HL-60 (cell line): Measurements from ENCODE around the gene CPAMD8.

Experiments used
- GABPA ChIP-seq: IDR thresholded peaks from 2 replicates; pipeline ENCODE4 v1.6.1; 2012; ENCODE audit warnings: low read depth
- POLR2AphosphoS5 ChIP-seq: IDR thresholded peaks from 2 replicates; pipeline ENCODE4 v1.6.1; 2012; ENCODE audit warnings: low read depth
- SPI1 ChIP-seq: IDR thresholded peaks from 2 replicates; pipeline ENCODE4 v1.6.1; 2012; ENCODE audit warnings: low read depth, mild to moderate bottlenecking, borderline replicate concordance
- TF ChIP-seq, protein P1 (sequence below): IDR thresholded peaks from one replicate; pipeline ENCODE4 v1.5.1; 2011; ENCODE audit warnings: low read length, control low read depth, inconsistent platforms; ENCODE audit not compliant: insufficient read depth
- TF ChIP-seq, protein P2 (sequence below): IDR thresholded peaks from 2 replicates; pipeline ENCODE4 v1.6.1; 2012; ENCODE audit warnings: low read depth; ENCODE audit not compliant: insufficient replicate concordance

DNA sequence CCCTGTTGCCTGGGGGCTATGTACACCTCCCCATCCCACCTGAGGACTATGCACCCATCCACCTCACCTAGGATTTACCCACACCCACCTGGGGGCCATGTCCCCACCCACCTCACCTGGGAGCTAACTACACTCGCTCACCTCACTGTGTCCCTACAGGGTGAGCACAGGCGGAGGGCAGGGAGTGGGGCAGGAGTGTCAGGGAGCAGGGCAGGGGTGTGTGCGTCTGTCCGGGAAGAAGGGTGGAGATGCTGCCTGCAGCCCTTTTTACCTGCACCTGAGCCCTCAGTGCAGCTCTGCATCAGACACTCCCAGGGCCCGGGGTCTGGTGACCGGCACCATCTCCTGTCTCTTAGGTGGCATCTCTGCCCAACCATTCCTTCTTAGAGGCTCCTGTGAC, 10.6 kb upstream of the CPAMD8 start:
- TF ChIP-seq, protein P1, sequence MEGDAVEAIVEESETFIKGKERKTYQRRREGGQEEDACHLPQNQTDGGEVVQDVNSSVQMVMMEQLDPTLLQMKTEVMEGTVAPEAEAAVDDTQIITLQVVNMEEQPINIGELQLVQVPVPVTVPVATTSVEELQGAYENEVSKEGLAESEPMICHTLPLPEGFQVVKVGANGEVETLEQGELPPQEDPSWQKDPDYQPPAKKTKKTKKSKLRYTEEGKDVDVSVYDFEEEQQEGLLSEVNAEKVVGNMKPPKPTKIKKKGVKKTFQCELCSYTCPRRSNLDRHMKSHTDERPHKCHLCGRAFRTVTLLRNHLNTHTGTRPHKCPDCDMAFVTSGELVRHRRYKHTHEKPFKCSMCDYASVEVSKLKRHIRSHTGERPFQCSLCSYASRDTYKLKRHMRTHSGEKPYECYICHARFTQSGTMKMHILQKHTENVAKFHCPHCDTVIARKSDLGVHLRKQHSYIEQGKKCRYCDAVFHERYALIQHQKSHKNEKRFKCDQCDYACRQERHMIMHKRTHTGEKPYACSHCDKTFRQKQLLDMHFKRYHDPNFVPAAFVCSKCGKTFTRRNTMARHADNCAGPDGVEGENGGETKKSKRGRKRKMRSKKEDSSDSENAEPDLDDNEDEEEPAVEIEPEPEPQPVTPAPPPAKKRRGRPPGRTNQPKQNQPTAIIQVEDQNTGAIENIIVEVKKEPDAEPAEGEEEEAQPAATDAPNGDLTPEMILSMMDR = no peak
- TF ChIP-seq POLR2AphosphoS5 = no peak
- TF ChIP-seq, protein P2, sequence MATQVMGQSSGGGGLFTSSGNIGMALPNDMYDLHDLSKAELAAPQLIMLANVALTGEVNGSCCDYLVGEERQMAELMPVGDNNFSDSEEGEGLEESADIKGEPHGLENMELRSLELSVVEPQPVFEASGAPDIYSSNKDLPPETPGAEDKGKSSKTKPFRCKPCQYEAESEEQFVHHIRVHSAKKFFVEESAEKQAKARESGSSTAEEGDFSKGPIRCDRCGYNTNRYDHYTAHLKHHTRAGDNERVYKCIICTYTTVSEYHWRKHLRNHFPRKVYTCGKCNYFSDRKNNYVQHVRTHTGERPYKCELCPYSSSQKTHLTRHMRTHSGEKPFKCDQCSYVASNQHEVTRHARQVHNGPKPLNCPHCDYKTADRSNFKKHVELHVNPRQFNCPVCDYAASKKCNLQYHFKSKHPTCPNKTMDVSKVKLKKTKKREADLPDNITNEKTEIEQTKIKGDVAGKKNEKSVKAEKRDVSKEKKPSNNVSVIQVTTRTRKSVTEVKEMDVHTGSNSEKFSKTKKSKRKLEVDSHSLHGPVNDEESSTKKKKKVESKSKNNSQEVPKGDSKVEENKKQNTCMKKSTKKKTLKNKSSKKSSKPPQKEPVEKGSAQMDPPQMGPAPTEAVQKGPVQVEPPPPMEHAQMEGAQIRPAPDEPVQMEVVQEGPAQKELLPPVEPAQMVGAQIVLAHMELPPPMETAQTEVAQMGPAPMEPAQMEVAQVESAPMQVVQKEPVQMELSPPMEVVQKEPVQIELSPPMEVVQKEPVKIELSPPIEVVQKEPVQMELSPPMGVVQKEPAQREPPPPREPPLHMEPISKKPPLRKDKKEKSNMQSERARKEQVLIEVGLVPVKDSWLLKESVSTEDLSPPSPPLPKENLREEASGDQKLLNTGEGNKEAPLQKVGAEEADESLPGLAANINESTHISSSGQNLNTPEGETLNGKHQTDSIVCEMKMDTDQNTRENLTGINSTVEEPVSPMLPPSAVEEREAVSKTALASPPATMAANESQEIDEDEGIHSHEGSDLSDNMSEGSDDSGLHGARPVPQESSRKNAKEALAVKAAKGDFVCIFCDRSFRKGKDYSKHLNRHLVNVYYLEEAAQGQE = no peak
- no peak for TF ChIP-seq GABPA
- no peak for TF ChIP-seq SPI1
